ENCODE measurements around the gene PPP6R3.
"Not testable (repeated sequence)": the region's sequence is repeated elsewhere in the genome, so short reads cannot be mapped to it uniquely, and the experiment has no call there.

The PPP6R3 gene

DNA sequence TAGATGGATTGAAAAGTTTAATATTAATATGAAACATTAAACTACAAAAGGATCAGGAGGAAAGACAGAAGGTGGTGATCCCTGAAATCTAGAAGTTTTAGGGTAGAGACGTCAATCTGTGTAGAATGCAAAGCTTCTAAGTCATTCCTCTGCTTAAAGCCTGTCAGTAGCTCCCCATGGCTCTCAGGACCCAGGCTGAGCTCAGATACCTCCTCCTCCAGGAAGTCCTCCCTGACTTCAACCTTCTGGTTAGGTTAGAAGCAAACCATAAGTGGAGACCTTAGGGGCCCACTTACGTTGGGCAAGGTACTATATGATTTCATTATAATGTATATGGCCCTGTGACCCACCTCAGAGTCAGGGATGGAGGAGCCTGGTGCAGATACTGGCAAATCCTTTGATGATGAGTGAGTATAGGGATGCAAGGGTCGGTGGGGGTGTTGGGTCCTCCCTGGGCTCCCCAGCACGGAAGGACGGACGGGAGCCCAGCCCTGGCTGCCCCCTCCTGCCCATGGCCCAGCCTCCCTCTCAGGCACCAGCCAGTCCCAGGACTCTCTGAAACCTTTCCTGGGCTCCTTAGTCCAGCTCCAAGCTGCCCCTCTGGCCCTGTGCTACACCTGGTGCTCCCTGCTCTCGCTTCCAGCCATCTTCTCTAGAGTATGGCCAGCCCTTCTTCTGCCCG, 3.2 kb upstream of the PPP6R3 start:
- Histone ChIP-seq H3K4me3 (ENCODE audit: low read depth, low read length) (no peak overlapping the region), H3K27me3 (ENCODE audit: control insufficient read depth, insufficient read depth, low read length) (no peaks in the 10 kb centered on the region), H3K9ac (no peak overlapping the region), H3K9me3 (ENCODE audit: control insufficient read depth, low read length) (no peaks in the 10 kb centered on the region), H3K4me2 (ENCODE audit: low read length) (no peak overlapping the region), H3K79me2 (peaks cover 9% of the 10 kb centered on the region), H2AFZ (no peak overlapping the region), H3K36me3 (ENCODE audit: control insufficient read depth, insufficient read depth, low read length) (no peaks in the 10 kb centered on the region), H3K4me1 (no peaks in the 10 kb centered on the region), H3K27ac (no peak overlapping the region)
- TF ChIP-seq, protein P1, sequence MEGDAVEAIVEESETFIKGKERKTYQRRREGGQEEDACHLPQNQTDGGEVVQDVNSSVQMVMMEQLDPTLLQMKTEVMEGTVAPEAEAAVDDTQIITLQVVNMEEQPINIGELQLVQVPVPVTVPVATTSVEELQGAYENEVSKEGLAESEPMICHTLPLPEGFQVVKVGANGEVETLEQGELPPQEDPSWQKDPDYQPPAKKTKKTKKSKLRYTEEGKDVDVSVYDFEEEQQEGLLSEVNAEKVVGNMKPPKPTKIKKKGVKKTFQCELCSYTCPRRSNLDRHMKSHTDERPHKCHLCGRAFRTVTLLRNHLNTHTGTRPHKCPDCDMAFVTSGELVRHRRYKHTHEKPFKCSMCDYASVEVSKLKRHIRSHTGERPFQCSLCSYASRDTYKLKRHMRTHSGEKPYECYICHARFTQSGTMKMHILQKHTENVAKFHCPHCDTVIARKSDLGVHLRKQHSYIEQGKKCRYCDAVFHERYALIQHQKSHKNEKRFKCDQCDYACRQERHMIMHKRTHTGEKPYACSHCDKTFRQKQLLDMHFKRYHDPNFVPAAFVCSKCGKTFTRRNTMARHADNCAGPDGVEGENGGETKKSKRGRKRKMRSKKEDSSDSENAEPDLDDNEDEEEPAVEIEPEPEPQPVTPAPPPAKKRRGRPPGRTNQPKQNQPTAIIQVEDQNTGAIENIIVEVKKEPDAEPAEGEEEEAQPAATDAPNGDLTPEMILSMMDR (IDR thresholded peaks at IDR 0.05), result no peak

DNA sequence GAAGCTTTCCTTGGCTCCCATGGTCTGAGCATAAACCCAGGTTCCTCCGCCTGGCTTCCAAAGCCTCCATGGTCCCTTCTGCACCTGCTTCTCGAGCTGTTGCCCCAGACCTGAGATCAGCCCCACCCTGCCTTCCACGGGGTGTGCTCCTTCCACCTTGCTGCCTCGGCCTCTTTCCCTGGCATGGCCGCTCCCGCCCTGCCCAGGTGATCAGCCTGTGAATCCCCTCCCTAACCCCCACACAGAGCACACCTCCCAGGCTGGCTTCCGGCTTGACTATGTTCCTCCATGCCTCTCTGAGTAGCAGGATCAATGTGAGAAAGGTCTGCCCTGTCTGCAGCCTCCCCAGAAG, 2.7 kb upstream of the PPP6R3 start:
- H3K4me1 ChIP-seq, result no peaks in the 10 kb centered on the region
- H3K4me2 ChIP-seq (ENCODE audit: low read length), result no peak overlapping the region
- H3K9ac ChIP-seq, result no peak overlapping the region
- no peaks in the 10 kb centered on the region for H3K27me3 ChIP-seq (ENCODE audit: control insufficient read depth, insufficient read depth, low read length)
- H3K27ac ChIP-seq, result no peak overlapping the region
- no peak overlapping the region for H3K4me3 ChIP-seq (ENCODE audit: low read depth, low read length)
- H3K79me2 ChIP-seq, result peaks cover 15% of the 10 kb centered on the region
- H3K9me3 ChIP-seq (ENCODE audit: control insufficient read depth, low read length), result no peaks in the 10 kb centered on the region
- H2AFZ ChIP-seq, result no peak overlapping the region
- TF ChIP-seq, protein P1 (IDR thresholded peaks at IDR 0.05), result no peak
- no peaks in the 10 kb centered on the region for H3K36me3 ChIP-seq (ENCODE audit: control insufficient read depth, insufficient read depth, low read length)

DNA sequence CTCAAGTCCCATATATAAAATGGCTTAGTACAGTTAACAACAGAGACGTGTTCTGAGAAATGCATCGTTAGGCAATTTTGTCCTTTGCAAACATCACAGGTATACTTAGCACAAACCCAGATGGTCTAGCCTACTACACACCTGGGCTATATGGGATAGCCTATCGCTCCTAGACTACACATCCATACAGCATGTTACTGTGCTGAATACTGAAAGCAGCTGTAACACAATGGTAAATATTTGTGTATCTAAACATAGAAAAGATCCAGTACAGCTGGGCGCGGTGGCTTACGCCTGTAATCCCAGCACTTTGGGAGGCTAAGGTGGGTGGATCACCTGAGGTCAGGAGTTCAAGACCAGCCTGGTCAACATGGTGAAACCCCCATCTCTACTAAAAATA, 2.2 kb upstream of the PPP6R3 start:
- H3K79me2 ChIP-seq, result peaks cover 16% of the 10 kb centered on the region
- H3K27ac ChIP-seq; H3K4me3 ChIP-seq (ENCODE audit: low read depth, low read length); H3K9me3 ChIP-seq (ENCODE audit: control insufficient read depth, low read length); H3K27me3 ChIP-seq (ENCODE audit: control insufficient read depth, insufficient read depth, low read length); H3K36me3 ChIP-seq (ENCODE audit: control insufficient read depth, insufficient read depth, low read length); H3K9ac ChIP-seq; H3K4me2 ChIP-seq (ENCODE audit: low read length); H2AFZ ChIP-seq; H3K4me1 ChIP-seq: not testable (repeated sequence)

DNA sequence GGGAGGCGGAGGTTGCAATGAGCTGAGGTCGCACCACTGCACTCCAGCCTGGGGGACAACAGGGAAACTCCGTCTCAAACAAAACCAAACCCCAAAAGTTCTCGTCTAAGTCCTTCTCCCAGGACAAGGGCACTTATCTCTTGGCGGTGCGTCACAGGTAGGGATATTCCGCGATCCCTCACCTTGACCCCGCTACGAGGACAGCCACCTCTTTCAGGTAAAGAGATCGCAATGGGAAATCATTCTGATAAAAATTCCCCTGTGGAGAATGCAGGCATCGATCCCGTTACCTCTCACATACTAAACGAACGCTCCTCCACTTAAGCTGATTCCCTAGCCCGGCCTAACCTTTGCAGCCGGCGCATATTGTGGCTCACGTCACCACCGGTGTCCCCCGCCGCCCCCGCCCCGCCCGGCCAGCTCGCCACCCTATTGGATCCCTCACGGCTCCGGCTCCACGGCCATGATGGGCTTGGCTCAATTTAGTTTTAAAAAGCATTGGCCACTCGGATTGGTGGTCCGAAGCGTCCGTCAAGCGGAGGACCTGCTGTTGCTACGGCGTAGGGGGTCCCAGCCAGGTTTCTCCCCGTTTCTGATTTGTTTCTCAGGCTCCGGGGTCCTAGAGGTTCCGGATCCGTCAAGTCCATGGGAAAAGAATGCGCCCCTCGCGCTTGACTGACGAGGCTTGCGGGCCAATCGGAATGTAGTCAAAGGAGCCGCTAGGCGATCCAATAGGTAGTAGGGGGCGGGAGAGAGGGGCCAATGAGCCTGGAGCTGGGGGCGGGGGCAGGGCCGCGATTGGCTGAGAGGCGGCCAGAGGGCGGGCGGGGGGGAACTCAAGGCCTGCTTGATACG, 439 bp upstream of the PPP6R3 start:
- Histone ChIP-seq H3K27me3 (ENCODE audit: control insufficient read depth, insufficient read depth, low read length) (no peaks in the 10 kb centered on the region), H3K36me3 (ENCODE audit: control insufficient read depth, insufficient read depth, low read length) (no peaks in the 10 kb centered on the region), H3K79me2 (peaks cover 25% of the 10 kb centered on the region), H3K4me2 (ENCODE audit: low read length) (peak overlapping the region; percentile 72), H3K4me1 (no peaks in the 10 kb centered on the region), H3K27ac (peak overlapping the region; percentile 83), H3K9me3 (ENCODE audit: control insufficient read depth, low read length) (no peaks in the 10 kb centered on the region), H3K4me3 (ENCODE audit: low read depth, low read length) (peak overlapping the region; percentile 74), H3K9ac (no peak overlapping the region), H2AFZ (peak overlapping the region; percentile 79)
- TF ChIP-seq, protein P1 (IDR thresholded peaks at IDR 0.05), result no peak

DNA sequence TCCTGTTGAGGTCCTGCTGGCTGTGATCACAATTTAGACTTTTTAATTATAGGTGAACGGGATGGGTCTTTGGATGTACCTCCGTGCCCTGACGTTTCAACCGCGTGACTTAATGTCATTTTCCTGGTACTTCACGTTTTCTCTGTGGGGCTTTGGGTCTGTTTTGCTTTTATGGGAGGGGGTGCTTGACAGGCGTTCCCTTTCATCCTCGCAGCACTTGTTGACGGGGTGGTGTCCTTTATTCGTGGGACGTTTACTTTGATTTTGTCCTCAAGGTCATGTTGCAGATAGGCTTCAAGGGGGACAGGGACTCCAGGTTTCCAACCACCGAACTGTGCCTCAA, 994 bp downstream of the PPP6R3 start:
- TF ChIP-seq, protein P1 (IDR thresholded peaks at IDR 0.05), result no peak
- H3K36me3 ChIP-seq (ENCODE audit: control insufficient read depth, insufficient read depth, low read length), result no peaks in the 10 kb centered on the region
- H3K79me2 ChIP-seq, result peaks cover 34% of the 10 kb centered on the region
- H3K4me2 ChIP-seq (ENCODE audit: low read length), result peak overlapping the region; percentile 57
- no peaks in the 10 kb centered on the region for H3K9me3 ChIP-seq (ENCODE audit: control insufficient read depth, low read length)
- H3K9ac ChIP-seq, result no peak overlapping the region
- peak overlapping the region; percentile 60 for H3K4me3 ChIP-seq (ENCODE audit: low read depth, low read length)
- H3K27me3 ChIP-seq (ENCODE audit: control insufficient read depth, insufficient read depth, low read length), result no peaks in the 10 kb centered on the region
- H2AFZ ChIP-seq, result no peak overlapping the region
- H3K27ac ChIP-seq, result no peak overlapping the region
- H3K4me1 ChIP-seq, result no peaks in the 10 kb centered on the region
